Measurements from ENCODE around the gene SCYL1.

The SCYL1 gene

GRCh38 chr11:65529475-65530156, 4.7 kb downstream of the SCYL1 start:
- H3K27ac ChIP-seq (ENCODE audit: low read depth, low read length, severe bottlenecking), result no peak overlapping the region
- H3K36me3 ChIP-seq (ENCODE audit: control insufficient read depth, insufficient read depth, low read length), result peaks cover 77% of the 10 kb centered on the region
- WGBS, 2 experiments (ENCODE audit: insufficient coverage in 2 of 2), result 90 to 97% methylated on average over 9 to 10 of the region's 10 CpGs

GRCh38 chr11:65530157-65530496, 5.2 kb downstream of the SCYL1 start:
- Histone ChIP-seq H3K36me3 (ENCODE audit: control insufficient read depth, insufficient read depth, low read length) (peaks cover 82% of the 10 kb centered on the region), H3K4me1 (ENCODE audit: control insufficient read depth, insufficient read depth, low read length, poor library complexity, severe bottlenecking) (no peaks in the 10 kb centered on the region), H3K4me3 (ENCODE audit: extremely low read depth, insufficient read depth, low read length, poor library complexity, severe bottlenecking) (no peak overlapping the region), H3K27ac (ENCODE audit: low read depth, low read length, severe bottlenecking) (no peak overlapping the region), H3K9me3 (ENCODE audit: control insufficient read depth, low read length) (no peaks in the 10 kb centered on the region)
- 85 to 100% methylated on average over 4 to 5 of the region's 5 CpGs for WGBS, 2 experiments (ENCODE audit: insufficient coverage in 2 of 2)

More at GRCh38 chr11:65529475-65530156, 4.7 kb downstream of the SCYL1 start:
- Histone ChIP-seq H3K4me3 (ENCODE audit: extremely low read depth, insufficient read depth, low read length, poor library complexity, severe bottlenecking) (no peak overlapping the region), H3K9me3 (ENCODE audit: control insufficient read depth, low read length) (no peaks in the 10 kb centered on the region), H3K4me1 (ENCODE audit: control insufficient read depth, insufficient read depth, low read length, poor library complexity, severe bottlenecking) (no peaks in the 10 kb centered on the region)

GRCh38 chr11:65532388-65533064, 7.6 kb downstream of the SCYL1 start:
- Histone ChIP-seq H3K4me1 (ENCODE audit: control insufficient read depth, insufficient read depth, low read length, poor library complexity, severe bottlenecking) (no peaks in the 10 kb centered on the region), H3K4me3 (ENCODE audit: extremely low read depth, insufficient read depth, low read length, poor library complexity, severe bottlenecking) (no peak overlapping the region), H3K27ac (ENCODE audit: low read depth, low read length, severe bottlenecking) (no peak overlapping the region), H3K9me3 (ENCODE audit: control insufficient read depth, low read length) (no peaks in the 10 kb centered on the region), H3K36me3 (ENCODE audit: control insufficient read depth, insufficient read depth, low read length) (peaks cover 87% of the 10 kb centered on the region)
- WGBS, 2 experiments (ENCODE audit: insufficient coverage in 2 of 2), result 95% methylated on average over 13 of the region's 15 CpGs

- H3K27ac ChIP-seq (ENCODE audit: low read depth, low read length, severe bottlenecking), result no peak overlapping the region
- H3K36me3 ChIP-seq (ENCODE audit: control insufficient read depth, insufficient read depth, low read length), result peaks cover 76% of the 10 kb centered on the region
- 95 to 99% methylated on average over 9 of the region's 9 CpGs for WGBS, 2 experiments (ENCODE audit: insufficient coverage in 2 of 2)
- H3K4me1 ChIP-seq (ENCODE audit: control insufficient read depth, insufficient read depth, low read length, poor library complexity, severe bottlenecking), result no peaks in the 10 kb centered on the region
- H3K4me3 ChIP-seq (ENCODE audit: extremely low read depth, insufficient read depth, low read length, poor library complexity, severe bottlenecking), result no peak overlapping the region
- H3K9me3 ChIP-seq (ENCODE audit: control insufficient read depth, low read length), result no peaks in the 10 kb centered on the region
These were observed 10.2 kb downstream of the SCYL1 start for GRCh38 chr11:65535102-65535501.

GRCh38 chr11:65536412-65537295, 11.8 kb downstream of the SCYL1 start:
- H3K4me3 ChIP-seq (ENCODE audit: extremely low read depth, insufficient read depth, low read length, poor library complexity, severe bottlenecking), result no peak overlapping the region
- H3K4me1 ChIP-seq (ENCODE audit: control insufficient read depth, insufficient read depth, low read length, poor library complexity, severe bottlenecking), result no peaks in the 10 kb centered on the region
- H3K9me3 ChIP-seq (ENCODE audit: control insufficient read depth, low read length), result no peaks in the 10 kb centered on the region
- 98 to 99% methylated on average over 7 to 8 of the region's 12 CpGs for WGBS, 2 experiments (ENCODE audit: insufficient coverage in 2 of 2)
- no peak overlapping the region for H3K27ac ChIP-seq (ENCODE audit: low read depth, low read length, severe bottlenecking)
- peaks cover 60% of the 10 kb centered on the region for H3K36me3 ChIP-seq (ENCODE audit: control insufficient read depth, insufficient read depth, low read length)

GRCh38 chr11:65537296-65537597, 12.4 kb downstream of the SCYL1 start:
- Histone ChIP-seq H3K4me1 (ENCODE audit: control insufficient read depth, insufficient read depth, low read length, poor library complexity, severe bottlenecking) (no peaks in the 10 kb centered on the region), H3K9me3 (ENCODE audit: control insufficient read depth, low read length) (no peaks in the 10 kb centered on the region), H3K4me3 (ENCODE audit: extremely low read depth, insufficient read depth, low read length, poor library complexity, severe bottlenecking) (no peak overlapping the region), H3K36me3 (ENCODE audit: control insufficient read depth, insufficient read depth, low read length) (peaks cover 55% of the 10 kb centered on the region), H3K27ac (ENCODE audit: low read depth, low read length, severe bottlenecking) (no peak overlapping the region)
- WGBS, 2 experiments (ENCODE audit: insufficient coverage in 2 of 2), result 100% methylated on average over 1 of the region's 2 CpGs; no CpG with 5 or more reads in 1 of the 2 experiments

- Histone ChIP-seq H3K4me3 (ENCODE audit: extremely low read depth, insufficient read depth, low read length, poor library complexity, severe bottlenecking) (no peak overlapping the region), H3K4me1 (ENCODE audit: control insufficient read depth, insufficient read depth, low read length, poor library complexity, severe bottlenecking) (no peaks in the 10 kb centered on the region), H3K9me3 (ENCODE audit: control insufficient read depth, low read length) (no peaks in the 10 kb centered on the region), H3K27ac (ENCODE audit: low read depth, low read length, severe bottlenecking) (no peak overlapping the region), H3K36me3 (ENCODE audit: control insufficient read depth, insufficient read depth, low read length) (peaks cover 50% of the 10 kb centered on the region)
- WGBS, 2 experiments (ENCODE audit: insufficient coverage in 2 of 2), result 93 to 97% methylated on average over 12 to 14 of the region's 18 CpGs
These were observed 12.8 kb downstream of the SCYL1 start for GRCh38 chr11:65537620-65538231.

GRCh38 chr11:65538232-65538914, 13.5 kb downstream of the SCYL1 start:
- Histone ChIP-seq H3K9me3 (ENCODE audit: control insufficient read depth, low read length) (no peaks in the 10 kb centered on the region), H3K36me3 (ENCODE audit: control insufficient read depth, insufficient read depth, low read length) (peaks cover 44% of the 10 kb centered on the region), H3K4me3 (ENCODE audit: extremely low read depth, insufficient read depth, low read length, poor library complexity, severe bottlenecking) (no peak overlapping the region), H3K4me1 (ENCODE audit: control insufficient read depth, insufficient read depth, low read length, poor library complexity, severe bottlenecking) (no peaks in the 10 kb centered on the region), H3K27ac (ENCODE audit: low read depth, low read length, severe bottlenecking) (no peak overlapping the region)
- WGBS, 2 experiments (ENCODE audit: insufficient coverage in 2 of 2), result 91 to 92% methylated on average over 33 to 43 of the region's 43 CpGs

- Histone ChIP-seq H3K36me3 (ENCODE audit: control insufficient read depth, insufficient read depth, low read length) (peaks cover 40% of the 10 kb centered on the region), H3K4me1 (ENCODE audit: control insufficient read depth, insufficient read depth, low read length, poor library complexity, severe bottlenecking) (no peaks in the 10 kb centered on the region), H3K9me3 (ENCODE audit: control insufficient read depth, low read length) (no peaks in the 10 kb centered on the region), H3K4me3 (ENCODE audit: extremely low read depth, insufficient read depth, low read length, poor library complexity, severe bottlenecking) (no peak overlapping the region), H3K27ac (ENCODE audit: low read depth, low read length, severe bottlenecking) (no peak overlapping the region)
- 16 to 21% methylated on average over 74 to 88 of the region's 92 CpGs for WGBS, 2 experiments (ENCODE audit: insufficient coverage in 2 of 2)
These were observed 14.2 kb downstream of the SCYL1 start for GRCh38 chr11:65538915-65539743.

All from mesodermal cell (in vitro differentiated cells).